WTC11 (cell line): ENCODE results near the gene ANKFN1. TPM values are rescaled to one million over a fixed set of nuclear protein-coding genes. Genes with fewer than 3 reads are reported as not detected.

ENCODE experiments used
- ATAC-seq: fragments of 200-7000 bp; cut with Tn5 transposase; 2 replicates; pipeline ENCODE4 v1.10.0; 2021; ENCODE audit warnings: mild to moderate bottlenecking, moderate library complexity
- CTCF ChIA-PET: fragments of 300-600 bp; sonication (Branson Sonifier 250); formaldehyde crosslinking; loops from one replicate; lab custom pipeline; 2021; ENCODE audit warnings: antibody characterized with exemption; lab: Charles Lee
- POLR2A ChIA-PET: fragments of 350-600 bp; sonication (Branson Sonifier 250); formaldehyde crosslinking; loops from one replicate; lab custom pipeline; 2021; ENCODE audit warnings: antibody characterized with exemption; lab: Charles Lee
- DNase-seq: peaks from one replicate; pipeline ENCODE4 v3.0.0; 2021; ENCODE audit warnings: low spot score
- H3K27ac Mint-ChIP-seq: 2 replicates; pipeline ENCODE4 v1.8.0; 2021; ENCODE audit warnings: mixed read lengths
- H3K27me3 Mint-ChIP-seq: 2 replicates; pipeline ENCODE4 v1.8.0; 2021; ENCODE audit warnings: low read depth, mild to moderate bottlenecking, moderate library complexity, mixed read lengths
- H3K36me3 Mint-ChIP-seq: 2 replicates; pipeline ENCODE4 v1.8.0; 2021; ENCODE audit warnings: mixed read lengths
- H3K4me1 Mint-ChIP-seq: 2 replicates; pipeline ENCODE4 v1.8.0; 2022; ENCODE audit warnings: mixed read lengths
- H3K4me3 Mint-ChIP-seq: 2 replicates; pipeline ENCODE4 v1.8.0; 2021; ENCODE audit warnings: mild to moderate bottlenecking, moderate library complexity, mixed read lengths
- H3K9me3 Mint-ChIP-seq: 2 replicates; pipeline ENCODE4 v1.8.0; 2021; ENCODE audit warnings: mixed read lengths
- CREM ChIP-seq: sonication (generic); formaldehyde crosslinking; IDR thresholded peaks from 2 replicates; pipeline ENCODE4 v1.8.1; 2022; ENCODE audit warnings: mild to moderate bottlenecking, missing genetic modification reagents, moderate library complexity
- EMX1 ChIP-seq: fragments of 250-450 bp; sonication (Bioruptor Pico); IDR thresholded peaks from 2 replicates; pipeline ENCODE4 v1.8.0; 2021; ENCODE audit warnings: mild to moderate bottlenecking
- ERG ChIP-seq: fragments of 250-450 bp; sonication (Bioruptor Pico); IDR thresholded peaks from 2 replicates; pipeline ENCODE4 v1.8.0; 2021; ENCODE audit warnings: mild to moderate bottlenecking
- ETV6 ChIP-seq: sonication (generic); formaldehyde crosslinking; IDR thresholded peaks from 2 replicates; pipeline ENCODE4 v1.8.1; 2022; ENCODE audit warnings: mild to moderate bottlenecking, missing genetic modification reagents
- FOXP1 ChIP-seq: sonication (generic); formaldehyde crosslinking; IDR thresholded peaks from 2 replicates; pipeline ENCODE4 v1.8.0; 2022; ENCODE audit warnings: missing genetic modification reagents, mild to moderate bottlenecking, moderate library complexity, borderline replicate concordance
- JUN ChIP-seq: sonication (generic); formaldehyde crosslinking; IDR thresholded peaks from 2 replicates; pipeline ENCODE4 v1.8.0; 2023; ENCODE audit warnings: mild to moderate bottlenecking, missing genetic modification reagents
- MXD4 ChIP-seq: fragments of 250-450 bp; sonication (Bioruptor Pico); IDR thresholded peaks from 2 replicates; pipeline ENCODE4 v1.8.0; 2021; ENCODE audit warnings: mild to moderate bottlenecking, moderate library complexity, borderline replicate concordance
- MYBL2 ChIP-seq: sonication (generic); formaldehyde crosslinking; IDR thresholded peaks from 2 replicates; pipeline ENCODE4 v1.8.1; 2023; ENCODE audit warnings: mild to moderate bottlenecking, moderate library complexity, missing genetic modification reagents
- NFATC4 ChIP-seq: fragments of 250-450 bp; sonication (Bioruptor Pico); IDR thresholded peaks from 2 replicates; pipeline ENCODE4 v1.9.0; 2021; ENCODE audit warnings: mild to moderate bottlenecking
- NFE2L1 ChIP-seq: sonication (generic); formaldehyde crosslinking; IDR thresholded peaks from 2 replicates; pipeline ENCODE4 v1.8.1; 2023; ENCODE audit warnings: missing genetic modification reagents
- NR3C1 ChIP-seq: sonication (generic); formaldehyde crosslinking; conservative IDR thresholded peaks from 2 replicates; pipeline ENCODE4 v1.8.1; 2023; ENCODE audit warnings: low read depth, mild to moderate bottlenecking, missing genetic modification reagents
- RELA ChIP-seq: sonication (generic); formaldehyde crosslinking; IDR thresholded peaks from 2 replicates; pipeline ENCODE4 v1.8.1; 2022; ENCODE audit warnings: missing genetic modification reagents, mild to moderate bottlenecking, borderline replicate concordance
- RORB ChIP-seq: fragments of 250-450 bp; sonication (Bioruptor Pico); IDR thresholded peaks from 2 replicates; pipeline ENCODE4 v1.9.0; 2021; ENCODE audit warnings: mild to moderate bottlenecking
- TCF7 ChIP-seq: sonication (generic); formaldehyde crosslinking; IDR thresholded peaks from 2 replicates; pipeline ENCODE4 v1.8.0; 2022; ENCODE audit warnings: mild to moderate bottlenecking, low read depth, missing genetic modification reagents, moderate library complexity
- TEAD4 ChIP-seq: sonication (generic); formaldehyde crosslinking; IDR thresholded peaks from 2 replicates; pipeline ENCODE4 v1.8.0; 2022; ENCODE audit warnings: mild to moderate bottlenecking, missing genetic modification reagents
- TP53 ChIP-seq: sonication (generic); formaldehyde crosslinking; IDR thresholded peaks from 2 replicates; pipeline ENCODE4 v1.8.1; 2023; ENCODE audit warnings: mild to moderate bottlenecking, missing genetic modification reagents
- ZBTB21 ChIP-seq: sonication (generic); formaldehyde crosslinking; IDR thresholded peaks from 2 replicates; pipeline ENCODE4 v1.8.1; 2023; ENCODE audit warnings: mild to moderate bottlenecking, missing genetic modification reagents, borderline replicate concordance
- ZNF317 ChIP-seq: sonication (generic); formaldehyde crosslinking; IDR thresholded peaks from 2 replicates; pipeline ENCODE4 v1.8.1; 2023; ENCODE audit warnings: low read depth, mild to moderate bottlenecking, moderate library complexity, missing genetic modification reagents, borderline replicate concordance
- ZNF416 ChIP-seq: fragments of 250-450 bp; sonication (Bioruptor Pico); IDR thresholded peaks from 2 replicates; pipeline ENCODE4 v1.9.0; 2021; ENCODE audit warnings: mild to moderate bottlenecking, inconsistent platforms
- ZNF512 ChIP-seq: sonication (generic); formaldehyde crosslinking; IDR thresholded peaks from 2 replicates; pipeline ENCODE4 v1.8.1; 2022; ENCODE audit warnings: missing genetic modification reagents, borderline replicate concordance
- ZNF671 ChIP-seq: fragments of 250-450 bp; sonication (Bioruptor Pico); IDR thresholded peaks from 2 replicates; pipeline ENCODE4 v1.8.0; 2021; ENCODE audit warnings: mild to moderate bottlenecking
- total RNA-seq: library from RNA; stranded (reverse); gene quantifications from 3 replicates; pipeline ENCODE4 v1.2.3, GENCODE V29; 2021
- TF ChIP-seq, protein P1 (sequence below): sonication (generic); formaldehyde crosslinking; IDR thresholded peaks from 2 replicates; pipeline ENCODE4 v1.8.1; 2023; ENCODE audit warnings: mild to moderate bottlenecking, missing genetic modification reagents, moderate library complexity
- TF ChIP-seq, protein P2 (sequence below): sonication (generic); formaldehyde crosslinking; conservative IDR thresholded peaks from 2 replicates; pipeline ENCODE4 v1.8.1; 2022; ENCODE audit warnings: mild to moderate bottlenecking, missing genetic modification reagents

ANKFN1 gene
- total RNA-seq, 1 experiment from 2014 or later, result 0.24 TPM

- CTCF ChIA-PET, result no interaction called here
- no peaks in the 10 kb centered on the region for H3K4me1 Mint-ChIP-seq
- DNase-seq, result no peak
- peaks cover 4% of the 10 kb centered on the region; the same call in 1 of the 2 replicates for H3K36me3 Mint-ChIP-seq
- H3K27me3 Mint-ChIP-seq, result peaks cover 2% of the 10 kb centered on the region; the same call in 1 of the 2 replicates
- peaks cover 19% of the 10 kb centered on the region for H3K9me3 Mint-ChIP-seq
- H3K4me3 Mint-ChIP-seq, result no peak overlapping the region
- H3K27ac Mint-ChIP-seq, result no peak overlapping the region
- TF ChIP-seq, protein P1, sequence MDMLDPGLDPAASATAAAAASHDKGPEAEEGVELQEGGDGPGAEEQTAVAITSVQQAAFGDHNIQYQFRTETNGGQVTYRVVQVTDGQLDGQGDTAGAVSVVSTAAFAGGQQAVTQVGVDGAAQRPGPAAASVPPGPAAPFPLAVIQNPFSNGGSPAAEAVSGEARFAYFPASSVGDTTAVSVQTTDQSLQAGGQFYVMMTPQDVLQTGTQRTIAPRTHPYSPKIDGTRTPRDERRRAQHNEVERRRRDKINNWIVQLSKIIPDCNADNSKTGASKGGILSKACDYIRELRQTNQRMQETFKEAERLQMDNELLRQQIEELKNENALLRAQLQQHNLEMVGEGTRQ (CRISPR knock-in tag), result no peak
- TF ChIP-seq ZBTB21 (CRISPR knock-in tag) (no peak), ZNF416 (CRISPR knock-in tag) (no peak)
- ATAC-seq, result no peak
- POLR2A ChIA-PET, result no interaction called here
These were observed 315.6 kb downstream of the ANKFN1 start for GRCh38 chr17:56468840-56469239.

GRCh38 chr17:56471696-56472095 lies 318.4 kb downstream of the ANKFN1 start:
- TF ChIP-seq CREM, result no peak
- TF ChIP-seq ZNF671, result no peak
- TF ChIP-seq NR3C1 (CRISPR knock-in tag), result no peak
- TF ChIP-seq JUN (CRISPR knock-in tag), result no peak
- no peak for TF ChIP-seq MXD4
- no peak for TF ChIP-seq RELA (CRISPR knock-in tag)
- TF ChIP-seq EMX1 (CRISPR knock-in tag), result no peak
- no peak for TF ChIP-seq FOXP1
- no peak for TF ChIP-seq ZNF512 (CRISPR knock-in tag)
- no peak for TF ChIP-seq ETV6 (CRISPR knock-in tag)
- no peak overlapping the region for H3K27ac Mint-ChIP-seq
- no peak overlapping the region for H3K4me3 Mint-ChIP-seq
- POLR2A ChIA-PET, result no interaction called here
- H3K27me3 Mint-ChIP-seq, result peaks cover 2% of the 10 kb centered on the region; the same call in 1 of the 2 replicates
- H3K36me3 Mint-ChIP-seq, result peaks cover 4% of the 10 kb centered on the region; the same call in 1 of the 2 replicates
- H3K4me1 Mint-ChIP-seq, result no peaks in the 10 kb centered on the region
- ATAC-seq (no peak), DNase-seq (no peak)
- CTCF ChIA-PET, result no interaction called here
- peaks cover 23% of the 10 kb centered on the region for H3K9me3 Mint-ChIP-seq

GRCh38 chr17:56475116-56475515 lies 321.8 kb downstream of the ANKFN1 start:
- Mint-ChIP-seq H3K27ac (no peak overlapping the region), H3K4me3 (no peak overlapping the region), H3K9me3 (peaks cover 23% of the 10 kb centered on the region), H3K27me3 (0 out of 2 replicates have a peak, but pooled peaks cover 2% of the 10 kb centered on the region), H3K4me1 (no peaks in the 10 kb centered on the region), H3K36me3 (peaks cover 4% of the 10 kb centered on the region; the same call in 1 of the 2 replicates)
- ChIA-PET CTCF (no interaction called here), POLR2A (no interaction called here)
- TF ChIP-seq TEAD4 (CRISPR knock-in tag), result no peak
- TF ChIP-seq NFATC4 (CRISPR knock-in tag), result no peak
- no peak for TF ChIP-seq RORB (CRISPR knock-in tag)
- TF ChIP-seq TCF7 (CRISPR knock-in tag), result no peak
- no peak for TF ChIP-seq ETV6 (CRISPR knock-in tag)
- TF ChIP-seq ERG (CRISPR knock-in tag), result no peak
- no peak for TF ChIP-seq TP53 (CRISPR knock-in tag)
- TF ChIP-seq NFE2L1, result no peak
- no peak for TF ChIP-seq ZNF317 (CRISPR knock-in tag)
- TF ChIP-seq, protein P2, sequence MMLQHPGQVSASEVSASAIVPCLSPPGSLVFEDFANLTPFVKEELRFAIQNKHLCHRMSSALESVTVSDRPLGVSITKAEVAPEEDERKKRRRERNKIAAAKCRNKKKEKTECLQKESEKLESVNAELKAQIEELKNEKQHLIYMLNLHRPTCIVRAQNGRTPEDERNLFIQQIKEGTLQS (CRISPR knock-in tag), result no peak
- no peak for TF ChIP-seq ZNF416 (CRISPR knock-in tag)
- no peak for TF ChIP-seq MYBL2
- ATAC-seq, result no peak
- no peak for DNase-seq
